KOPT-K1 (cell line): ENCODE measurements around the gene NDUFB11.

ENCODE experiments used
- H3K27ac ChIP-seq: fragments of 200-600 bp; sonication (generic); 2 replicates; pipeline ENCODE4 v1.5.1; 2016; ENCODE audit warnings: antibody characterized with exemption, mild to moderate bottlenecking, low read depth, low read length; ENCODE audit not compliant: poor library complexity, severe bottlenecking
- H3K36me3 ChIP-seq: fragments of 200-600 bp; sonication (generic); 2 replicates; pipeline ENCODE4 v1.5.1; 2017; ENCODE audit warnings: antibody characterized with exemption, mild to moderate bottlenecking, low read length, moderate library complexity; ENCODE audit not compliant: insufficient read depth
- H3K9me3 ChIP-seq: fragments of 200-600 bp; sonication (generic); 2 replicates; pipeline ENCODE4 v1.5.1; 2017; ENCODE audit warnings: antibody characterized with exemption, low read length, mild to moderate bottlenecking; ENCODE audit not compliant: insufficient read depth, poor library complexity, severe bottlenecking

NDUFB11 gene

DNA sequence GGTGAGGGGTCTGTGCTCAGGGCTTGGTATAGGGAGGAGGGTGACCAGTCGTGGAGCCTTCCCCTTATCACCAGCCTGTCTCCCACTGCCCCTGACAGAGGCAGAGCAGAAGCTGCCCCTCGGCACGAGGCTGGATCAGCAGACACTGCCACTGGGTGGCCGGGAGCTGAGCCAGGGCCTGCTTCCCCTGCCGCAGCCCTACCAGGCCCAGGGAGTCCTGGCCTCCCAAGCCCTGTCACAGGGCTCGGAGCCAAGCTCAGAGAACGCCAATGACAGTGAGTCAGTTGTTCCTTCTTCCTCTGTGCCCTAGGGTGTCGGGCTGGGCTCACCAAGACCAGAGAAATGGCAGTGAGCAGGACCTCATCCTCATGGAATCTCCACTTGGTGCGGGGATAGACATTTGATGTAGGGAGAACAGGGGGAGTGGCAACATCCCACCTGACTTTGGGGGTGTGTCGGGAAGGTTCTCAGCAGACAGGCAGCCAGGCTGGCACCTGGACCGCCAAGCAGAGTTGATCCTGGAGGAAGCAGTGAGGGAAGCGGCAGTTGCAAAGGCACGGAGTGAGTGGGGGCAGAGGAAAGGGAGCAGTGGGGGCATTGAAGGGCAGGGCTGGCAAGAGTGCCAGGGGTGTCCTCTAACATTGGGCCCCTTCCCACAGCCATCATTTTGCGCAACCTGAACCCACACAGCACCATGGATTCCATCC, 34.9 kb upstream of the NDUFB11 start:
- Histone ChIP-seq H3K9me3 (no peaks in the 10 kb centered on the region), H3K36me3 (peaks cover 94% of the 10 kb centered on the region), H3K27ac (no peak overlapping the region)

DNA sequence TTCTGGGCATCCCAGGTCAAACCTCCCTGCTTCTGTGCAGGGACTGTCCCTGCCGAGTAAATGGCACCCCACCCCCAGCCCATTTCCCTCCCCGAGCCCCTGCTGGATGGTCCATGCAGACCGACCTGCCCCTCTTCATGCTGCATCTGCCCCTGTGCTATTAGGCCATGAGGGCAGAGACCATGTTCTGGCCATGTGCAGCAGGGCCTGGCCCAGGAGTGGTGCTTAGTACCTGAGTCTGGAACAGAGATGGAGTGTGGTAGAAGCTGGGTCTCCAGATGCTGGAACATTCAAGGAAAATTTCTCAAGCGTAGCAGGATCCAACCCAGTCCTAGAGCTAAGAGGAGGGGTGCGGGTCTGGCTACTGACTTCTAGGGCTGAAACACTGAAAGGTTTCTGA, 33.8 kb upstream of the NDUFB11 start:
- H3K36me3 ChIP-seq = peaks cover 96% of the 10 kb centered on the region
- no peaks in the 10 kb centered on the region for H3K9me3 ChIP-seq
- H3K27ac ChIP-seq = no peak overlapping the region

DNA sequence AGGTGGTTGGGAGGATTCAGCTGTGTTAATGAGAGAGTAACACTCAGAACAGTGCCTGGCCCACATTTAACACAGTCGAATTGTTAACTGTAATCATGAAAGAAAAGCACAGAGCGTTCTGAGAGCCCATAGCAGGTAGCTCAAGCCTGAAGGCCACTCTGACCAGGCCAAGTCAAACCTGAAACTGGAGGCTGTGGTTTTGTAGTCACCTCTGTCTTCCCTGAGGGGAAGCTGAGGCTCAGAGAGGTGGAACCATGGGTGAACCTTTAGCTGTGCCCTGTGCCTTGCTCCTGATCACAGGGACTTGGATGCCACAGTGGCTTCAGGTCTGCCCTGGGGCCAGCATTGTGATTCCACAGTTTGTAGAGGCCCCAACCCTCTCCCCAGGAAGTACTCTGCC, 32.6 kb upstream of the NDUFB11 start:
- no peak overlapping the region for H3K27ac ChIP-seq
- H3K9me3 ChIP-seq = no peaks in the 10 kb centered on the region
- H3K36me3 ChIP-seq = peaks cover 97% of the 10 kb centered on the region

DNA sequence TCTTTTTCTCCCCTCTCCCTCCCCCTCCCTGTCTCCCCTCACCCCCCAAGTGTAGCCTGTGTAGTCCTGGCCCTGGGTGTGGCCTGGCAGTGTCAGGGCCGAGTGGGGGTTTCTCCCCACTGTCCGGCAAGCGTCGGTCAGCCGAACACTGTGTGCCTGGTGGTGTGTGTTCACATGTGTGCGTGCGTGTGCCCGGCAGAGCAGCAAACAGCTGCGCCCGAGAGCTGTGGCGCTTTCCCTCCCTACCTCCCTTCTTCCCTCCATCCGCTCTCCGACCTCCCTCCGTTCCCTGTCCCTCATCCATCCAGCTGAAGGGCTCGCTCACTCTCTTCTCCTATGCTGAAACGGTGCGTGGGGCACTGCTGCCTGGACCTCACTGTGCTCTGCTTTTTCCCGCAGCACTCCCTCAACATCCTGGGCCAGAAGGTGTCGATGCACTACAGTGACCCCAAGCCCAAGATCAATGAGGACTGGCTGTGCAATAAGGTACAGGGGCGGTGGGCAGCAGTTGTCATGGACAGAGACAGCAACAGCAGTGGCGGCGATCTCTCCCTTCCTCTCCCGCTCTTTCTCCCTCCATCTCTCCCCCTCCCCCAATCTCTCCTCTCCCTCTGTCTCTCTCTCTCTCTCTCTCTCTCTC, 31.7 kb upstream of the NDUFB11 start:
- H3K36me3 ChIP-seq = peaks cover 97% of the 10 kb centered on the region
- no peaks in the 10 kb centered on the region for H3K9me3 ChIP-seq
- no peak overlapping the region for H3K27ac ChIP-seq

DNA sequence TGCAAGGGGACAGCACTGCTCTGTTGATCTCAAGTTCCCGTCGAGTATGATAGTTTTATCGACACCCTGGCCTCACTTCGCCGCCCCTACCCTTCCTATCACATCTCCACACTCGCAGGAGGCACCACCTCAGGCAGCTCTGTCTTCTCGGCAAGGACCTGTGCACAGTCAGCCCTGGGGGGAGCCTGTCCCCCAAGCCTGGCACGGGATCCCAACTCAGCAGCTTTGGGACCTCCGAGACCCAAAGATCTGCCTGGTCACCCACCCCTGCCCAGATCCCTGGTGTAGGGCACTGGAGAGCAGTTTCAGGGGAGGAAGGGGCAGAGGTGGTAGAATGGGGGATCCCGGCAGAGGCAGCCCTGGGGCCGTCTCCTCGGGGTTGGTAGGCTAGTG, 31.1 kb upstream of the NDUFB11 start:
- no peaks in the 10 kb centered on the region for H3K9me3 ChIP-seq
- H3K27ac ChIP-seq = no peak overlapping the region
- peaks cover 98% of the 10 kb centered on the region for H3K36me3 ChIP-seq

DNA sequence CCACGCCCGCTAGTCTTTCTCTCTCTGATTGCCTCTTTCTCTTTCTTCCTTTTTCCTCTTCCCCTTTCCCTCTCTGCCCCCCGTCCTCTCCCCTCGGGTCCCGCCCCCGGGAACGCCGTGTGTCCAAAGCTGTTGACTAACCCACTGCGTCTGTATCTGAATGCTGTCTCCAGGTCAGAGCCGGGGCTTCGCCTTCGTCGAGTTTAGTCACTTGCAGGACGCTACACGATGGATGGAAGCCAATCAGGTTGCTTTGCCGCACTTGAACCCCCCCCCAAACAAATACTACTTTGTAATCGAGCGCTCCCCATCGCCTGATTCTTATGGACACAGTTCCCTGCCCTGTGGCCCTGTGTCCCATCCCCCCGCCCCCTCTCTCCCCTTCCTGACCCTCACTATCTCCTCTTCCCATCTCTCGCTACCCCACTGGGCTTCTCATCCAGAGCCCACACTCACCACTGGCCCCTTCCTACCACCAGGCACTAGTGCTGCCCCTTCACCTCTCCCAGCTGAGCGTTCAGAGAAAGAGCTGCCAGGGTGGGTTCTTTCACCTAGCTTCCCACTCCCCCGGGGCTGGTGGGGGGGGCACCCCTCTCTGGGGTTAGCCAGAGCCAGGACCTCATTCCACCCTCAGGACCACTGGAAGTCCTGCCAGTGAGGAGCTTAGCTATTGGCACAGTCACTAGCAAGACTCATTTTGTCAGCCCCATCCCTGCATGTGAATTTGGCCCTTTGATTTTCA, 30.5 kb upstream of the NDUFB11 start:
- H3K9me3 ChIP-seq = no peaks in the 10 kb centered on the region
- H3K27ac ChIP-seq = no peak overlapping the region
- peaks cover 100% of the 10 kb centered on the region for H3K36me3 ChIP-seq

DNA sequence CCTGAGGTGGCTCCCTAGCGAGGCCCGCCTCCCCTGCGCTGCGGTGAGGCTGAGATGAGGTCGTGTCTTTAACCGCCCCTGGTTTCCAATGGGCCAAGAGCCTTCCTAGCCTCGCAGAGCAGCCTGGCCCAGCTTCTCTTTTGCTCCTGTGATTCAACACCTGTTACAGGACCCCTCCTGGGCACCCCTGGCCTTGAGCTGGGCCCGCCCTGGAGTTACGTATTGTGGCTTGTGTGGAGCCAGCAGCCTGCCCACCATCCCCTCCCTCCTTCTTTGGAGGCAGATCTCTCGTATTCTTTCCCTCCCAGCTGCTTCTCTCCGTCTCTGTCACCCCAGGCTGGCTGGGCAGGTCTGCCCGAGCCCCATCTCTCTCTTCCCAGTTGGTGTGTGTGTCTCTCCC, 29.9 kb upstream of the NDUFB11 start:
- peaks cover 100% of the 10 kb centered on the region for H3K36me3 ChIP-seq
- no peak overlapping the region for H3K27ac ChIP-seq
- no peaks in the 10 kb centered on the region for H3K9me3 ChIP-seq

DNA sequence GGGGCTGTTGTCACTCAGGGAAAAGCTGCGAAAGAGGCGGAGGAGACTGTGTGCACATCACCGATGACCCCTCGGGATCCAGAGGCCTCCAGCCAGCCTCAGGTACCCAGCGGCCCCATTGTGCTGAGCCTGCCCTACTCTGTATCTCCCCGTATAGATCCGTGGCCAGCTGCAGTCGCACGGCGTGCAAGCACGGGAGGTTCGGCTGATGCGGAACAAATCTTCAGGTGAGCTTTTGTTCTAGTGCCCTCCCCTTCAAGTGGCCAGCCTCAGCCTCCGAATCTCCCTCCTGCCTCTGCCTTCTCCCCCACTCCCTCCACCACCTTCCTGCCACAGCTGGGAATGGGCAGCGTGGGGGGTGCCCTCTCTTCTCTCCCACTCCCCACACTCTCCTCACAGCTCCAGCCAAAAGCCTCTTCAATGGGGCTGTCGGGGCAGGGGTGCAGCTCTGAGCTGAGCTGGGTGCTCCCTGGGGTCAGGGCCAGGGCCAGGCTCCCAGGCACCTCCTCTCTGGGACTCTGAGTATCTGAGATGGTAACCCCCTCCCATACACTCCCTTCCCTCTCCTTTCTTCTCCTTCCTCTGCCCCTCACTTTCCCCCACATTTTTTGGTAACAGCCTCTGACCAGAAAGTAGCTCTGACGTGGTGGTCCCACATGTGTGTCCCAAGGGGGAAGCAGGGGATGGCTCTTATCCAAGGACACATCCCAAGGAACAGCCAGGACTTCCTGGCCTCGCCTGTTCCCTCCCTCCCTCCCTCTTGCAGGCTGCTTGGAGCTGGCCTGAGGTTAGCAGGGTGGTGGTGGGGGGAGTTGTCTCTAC, 28.7 kb upstream of the NDUFB11 start:
- peaks cover 98% of the 10 kb centered on the region for H3K36me3 ChIP-seq
- H3K9me3 ChIP-seq = no peaks in the 10 kb centered on the region
- H3K27ac ChIP-seq = no peak overlapping the region

DNA sequence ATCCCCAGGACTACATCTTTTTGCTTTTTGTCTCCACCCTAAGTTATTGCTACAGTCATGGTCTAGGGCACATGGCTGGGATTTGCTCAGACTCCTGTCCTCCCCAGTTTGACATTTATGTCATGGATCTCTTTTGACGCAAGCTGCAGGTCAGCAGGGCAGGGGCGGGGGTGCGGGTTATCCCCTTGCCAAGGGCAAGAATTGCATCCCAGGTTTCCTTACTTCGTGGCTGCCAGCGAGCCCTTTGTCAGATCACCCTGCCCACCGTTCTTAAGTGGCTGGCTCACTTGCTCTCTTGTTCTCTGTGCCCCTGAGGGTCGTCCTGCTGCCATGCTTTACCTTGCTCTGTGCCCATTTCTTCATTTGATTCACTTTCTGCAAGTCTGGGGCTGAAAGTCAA, 28.0 kb upstream of the NDUFB11 start:
- H3K27ac ChIP-seq = no peak overlapping the region
- H3K36me3 ChIP-seq = peaks cover 92% of the 10 kb centered on the region
- H3K9me3 ChIP-seq = no peaks in the 10 kb centered on the region

DNA sequence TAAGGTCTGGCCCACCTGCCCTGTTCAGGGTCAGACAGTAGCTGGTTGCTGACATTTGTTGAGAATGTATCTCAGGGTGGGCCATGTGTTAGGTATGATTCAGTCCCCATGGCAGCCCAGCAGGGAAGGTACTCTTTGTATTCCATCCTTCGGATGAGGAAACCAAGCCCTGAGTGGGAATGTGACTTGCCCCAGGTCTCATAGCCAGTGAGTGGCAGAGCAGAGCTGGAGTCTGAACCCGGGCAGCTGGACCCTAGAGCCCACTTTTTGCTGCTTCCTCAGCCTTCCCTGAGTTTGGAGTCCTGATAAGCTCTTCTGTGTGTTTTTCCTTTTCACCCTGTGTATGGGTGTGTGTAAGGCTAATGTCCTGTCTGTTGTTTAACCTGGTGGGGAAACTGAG, 27.5 kb upstream of the NDUFB11 start:
- Histone ChIP-seq H3K9me3 (no peaks in the 10 kb centered on the region), H3K36me3 (peaks cover 86% of the 10 kb centered on the region), H3K27ac (no peak overlapping the region)

DNA sequence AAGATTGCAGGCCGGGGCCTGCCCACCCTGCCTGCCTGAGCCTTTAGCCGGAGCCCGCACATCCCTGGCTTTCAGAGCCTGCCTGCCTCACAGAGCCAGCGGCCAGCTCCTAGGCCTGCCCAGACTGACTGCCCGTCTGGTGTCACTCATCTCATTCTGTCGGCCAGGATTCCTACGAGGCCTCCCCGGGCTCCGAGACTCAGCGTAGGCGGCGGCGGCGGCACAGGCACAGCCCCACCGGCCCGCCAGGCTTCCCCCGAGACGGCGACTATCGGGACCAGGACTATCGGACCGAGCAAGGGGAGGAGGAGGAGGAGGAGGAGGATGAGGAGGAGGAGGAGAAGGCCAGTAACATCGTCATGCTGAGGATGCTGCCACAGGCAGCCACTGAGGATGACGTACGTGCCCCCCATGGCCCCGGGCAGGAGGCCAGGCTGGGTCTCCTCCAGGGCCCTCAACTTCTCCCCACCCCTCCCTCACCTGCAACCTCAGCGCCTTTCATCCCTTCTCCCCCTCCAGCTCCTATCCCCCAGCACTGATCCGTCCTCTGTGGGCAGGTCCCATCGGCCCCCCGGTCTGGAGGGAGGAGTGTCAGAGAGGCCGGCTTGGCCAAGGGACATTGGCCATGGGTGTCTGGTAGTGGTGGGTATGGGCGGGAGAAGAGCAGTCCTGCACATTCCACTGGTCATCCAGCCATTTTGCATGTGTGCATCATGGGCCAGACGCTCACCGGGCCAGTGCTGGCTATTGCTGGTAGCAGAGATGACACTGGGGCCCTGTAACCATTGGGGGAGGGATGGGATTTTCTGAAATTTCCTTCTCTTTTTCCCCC, 26.6 kb upstream of the NDUFB11 start:
- H3K27ac ChIP-seq = no peak overlapping the region
- H3K9me3 ChIP-seq = no peaks in the 10 kb centered on the region
- peaks cover 77% of the 10 kb centered on the region for H3K36me3 ChIP-seq

DNA sequence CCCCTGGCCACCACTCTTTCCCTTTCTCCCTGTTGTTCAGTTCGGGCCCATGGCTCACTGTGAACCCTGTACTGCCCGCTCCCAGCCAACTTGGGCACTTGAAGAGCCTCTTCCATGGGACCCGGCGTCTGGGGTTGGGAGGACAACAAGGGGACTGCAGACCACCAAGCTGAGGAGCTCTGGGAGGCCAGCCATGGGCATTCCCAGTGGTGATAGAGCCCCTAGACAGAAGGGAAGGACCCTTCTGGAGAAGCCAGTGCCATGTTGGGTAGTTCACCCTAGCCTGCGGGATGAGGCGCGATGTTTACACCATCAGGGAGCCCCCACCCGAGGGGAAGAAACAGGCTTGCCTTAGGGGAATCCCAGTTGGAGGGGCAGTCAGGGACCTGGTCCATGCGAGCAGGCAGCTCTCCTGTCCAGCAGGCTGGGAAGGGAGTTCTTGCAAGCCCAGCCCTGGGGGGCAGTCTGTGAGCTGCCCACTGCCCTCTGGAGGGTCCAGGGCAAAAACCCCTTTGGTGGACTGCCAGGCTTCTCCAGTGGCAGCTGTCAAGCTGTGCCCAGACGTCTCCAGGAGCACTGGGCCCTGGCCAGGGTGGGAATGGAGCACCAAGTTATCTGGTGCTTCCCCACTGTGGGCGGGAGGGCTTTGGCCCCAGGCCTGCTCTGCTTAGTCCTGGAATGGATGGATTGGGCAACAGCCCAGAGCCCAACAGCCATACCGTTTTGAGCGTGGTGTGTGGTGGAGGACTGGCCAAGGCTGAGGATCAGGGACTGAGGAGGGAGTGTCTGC, 25.4 kb upstream of the NDUFB11 start:
- no peaks in the 10 kb centered on the region for H3K9me3 ChIP-seq
- no peak overlapping the region for H3K27ac ChIP-seq
- H3K36me3 ChIP-seq = peaks cover 68% of the 10 kb centered on the region

DNA sequence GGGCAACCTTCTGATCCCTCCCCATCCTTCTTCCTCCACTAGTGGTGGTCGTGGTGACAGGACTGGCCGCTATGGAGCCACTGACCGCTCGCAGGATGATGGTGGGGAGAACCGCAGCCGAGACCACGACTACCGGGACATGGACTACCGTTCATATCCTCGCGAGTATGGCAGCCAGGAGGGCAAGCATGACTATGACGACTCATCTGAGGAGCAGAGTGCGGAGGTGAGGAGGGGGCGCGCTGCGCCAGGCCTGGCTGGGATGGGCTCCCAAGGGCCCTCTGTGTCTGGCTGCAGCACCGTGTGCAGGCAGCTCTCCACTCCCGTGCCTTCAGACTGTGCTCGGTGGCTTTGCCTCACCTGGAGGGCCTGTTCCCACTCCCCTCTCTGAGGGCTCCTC, 24.8 kb upstream of the NDUFB11 start:
- no peak overlapping the region for H3K27ac ChIP-seq
- peaks cover 68% of the 10 kb centered on the region for H3K36me3 ChIP-seq

More for the DNA sequence above, 24.8 kb upstream of the NDUFB11 start:
- no peaks in the 10 kb centered on the region for H3K9me3 ChIP-seq
